ENCODE results near the gene GTF3C5.

DNA sequence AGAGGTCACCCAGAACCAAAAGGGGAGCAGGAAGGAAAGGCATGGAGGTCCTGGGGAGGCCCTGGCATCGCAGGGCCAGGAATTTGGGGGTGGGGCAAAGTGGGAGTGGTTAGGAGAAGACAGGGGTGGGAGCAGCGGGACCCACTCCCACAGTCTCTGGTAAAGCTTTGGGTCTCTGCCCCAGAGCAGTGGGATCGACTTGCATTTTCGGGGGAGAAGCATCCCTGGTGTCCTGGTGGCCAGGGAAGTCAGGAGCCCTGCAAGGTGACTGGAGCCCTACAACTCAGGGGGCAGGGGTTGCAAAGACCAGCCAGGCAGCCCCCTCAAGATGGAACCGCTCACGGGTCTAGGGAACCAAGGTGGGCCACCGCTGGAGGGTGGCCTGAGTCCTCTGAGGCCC lies 22.4 kb upstream of the GTF3C5 start:
- TF ChIP-seq FOXP2 (optimal IDR thresholded peaks at IDR 0.05; ENCODE audit: control extremely low read depth, extremely low read length, insufficient read depth), result no peak
- no peak for TF ChIP-seq POLR2AphosphoS5 (IDR thresholded peaks at IDR 0.05; ENCODE audit: borderline replicate concordance, low read depth, low read length)
